NB4 (cell line): Measurements from ENCODE around the gene MBOAT1.

Source experiments
- DNase-seq: peaks from one replicate; pipeline ENCODE4 v3.0.0; 2010; ENCODE audit warnings: low read depth
- H3K4me3 ChIP-seq: one replicate; pipeline ENCODE4 v1.5.1; 2011; ENCODE audit warnings: mild to moderate bottlenecking, low read depth, low read length, moderate library complexity
- MYC ChIP-seq: IDR thresholded peaks from 2 replicates; pipeline ENCODE4 v1.6.1; 2011; ENCODE audit warnings: low read depth, low read length
- POLR2A ChIP-seq: IDR thresholded peaks from 2 replicates; pipeline ENCODE4 v1.6.1; 2011; ENCODE audit warnings: mild to moderate bottlenecking; ENCODE audit not compliant: insufficient read length; ENCODE audit errors: extremely low read depth
- TF ChIP-seq, protein P1 (sequence below): IDR thresholded peaks from one replicate; pipeline ENCODE4 v1.5.1; 2012; ENCODE audit warnings: low read depth, low read length
- TF ChIP-seq, protein P2 (sequence below): IDR thresholded peaks from 2 replicates; pipeline ENCODE4 v1.6.1; 2011; ENCODE audit warnings: low read depth, low read length

Gene MBOAT1

DNA sequence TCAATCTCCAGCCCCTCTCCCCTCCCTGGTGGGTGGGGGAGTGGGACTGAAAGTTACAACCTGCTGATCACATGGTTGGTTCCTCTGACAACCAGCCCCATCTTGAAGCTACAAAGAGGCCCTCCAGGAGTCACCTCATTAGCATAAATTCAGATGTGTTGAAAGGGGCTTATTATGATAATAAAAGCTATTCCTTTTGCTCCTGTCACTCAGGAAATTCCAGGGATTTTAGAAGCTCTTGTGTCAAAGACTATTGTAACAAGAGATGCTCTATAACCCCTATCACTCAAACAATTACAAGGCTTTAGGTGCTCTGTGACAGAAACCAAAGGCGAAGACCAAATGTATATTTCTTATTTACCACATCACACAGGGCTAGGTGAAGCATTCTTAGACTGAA is 30.1 kb upstream of the MBOAT1 start:
- no peak for TF ChIP-seq MYC
- TF ChIP-seq POLR2A: no peak
- TF ChIP-seq, protein P1, sequence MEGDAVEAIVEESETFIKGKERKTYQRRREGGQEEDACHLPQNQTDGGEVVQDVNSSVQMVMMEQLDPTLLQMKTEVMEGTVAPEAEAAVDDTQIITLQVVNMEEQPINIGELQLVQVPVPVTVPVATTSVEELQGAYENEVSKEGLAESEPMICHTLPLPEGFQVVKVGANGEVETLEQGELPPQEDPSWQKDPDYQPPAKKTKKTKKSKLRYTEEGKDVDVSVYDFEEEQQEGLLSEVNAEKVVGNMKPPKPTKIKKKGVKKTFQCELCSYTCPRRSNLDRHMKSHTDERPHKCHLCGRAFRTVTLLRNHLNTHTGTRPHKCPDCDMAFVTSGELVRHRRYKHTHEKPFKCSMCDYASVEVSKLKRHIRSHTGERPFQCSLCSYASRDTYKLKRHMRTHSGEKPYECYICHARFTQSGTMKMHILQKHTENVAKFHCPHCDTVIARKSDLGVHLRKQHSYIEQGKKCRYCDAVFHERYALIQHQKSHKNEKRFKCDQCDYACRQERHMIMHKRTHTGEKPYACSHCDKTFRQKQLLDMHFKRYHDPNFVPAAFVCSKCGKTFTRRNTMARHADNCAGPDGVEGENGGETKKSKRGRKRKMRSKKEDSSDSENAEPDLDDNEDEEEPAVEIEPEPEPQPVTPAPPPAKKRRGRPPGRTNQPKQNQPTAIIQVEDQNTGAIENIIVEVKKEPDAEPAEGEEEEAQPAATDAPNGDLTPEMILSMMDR: no peak
- TF ChIP-seq, protein P2, sequence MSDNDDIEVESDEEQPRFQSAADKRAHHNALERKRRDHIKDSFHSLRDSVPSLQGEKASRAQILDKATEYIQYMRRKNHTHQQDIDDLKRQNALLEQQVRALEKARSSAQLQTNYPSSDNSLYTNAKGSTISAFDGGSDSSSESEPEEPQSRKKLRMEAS: no peak
- H3K4me3 ChIP-seq: no peak overlapping the region
- DNase-seq: no peak

DNA sequence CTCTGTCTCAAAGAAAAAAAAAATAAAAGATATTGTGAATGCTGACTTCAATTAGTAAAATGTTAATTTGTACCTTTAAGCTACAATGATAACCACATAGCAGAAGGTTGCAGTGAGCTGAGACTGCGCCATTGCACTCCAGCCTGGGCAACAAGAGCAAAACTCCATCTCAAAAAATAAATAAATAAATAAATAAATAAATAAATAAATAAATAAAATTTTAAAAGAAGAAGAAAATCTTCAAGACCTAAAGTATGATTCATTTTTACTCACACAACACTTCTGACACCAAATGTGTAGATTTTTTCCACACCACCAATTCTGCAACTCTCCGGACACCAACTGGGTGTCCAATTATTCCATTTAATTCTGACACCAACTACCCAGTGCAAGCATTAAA is 28.8 kb upstream of the MBOAT1 start:
- no peak for TF ChIP-seq POLR2A
- TF ChIP-seq, protein P1: no peak
- TF ChIP-seq, protein P2: no peak
- no peak for TF ChIP-seq MYC
- DNase-seq: no peak
- H3K4me3 ChIP-seq: no peak overlapping the region

DNA sequence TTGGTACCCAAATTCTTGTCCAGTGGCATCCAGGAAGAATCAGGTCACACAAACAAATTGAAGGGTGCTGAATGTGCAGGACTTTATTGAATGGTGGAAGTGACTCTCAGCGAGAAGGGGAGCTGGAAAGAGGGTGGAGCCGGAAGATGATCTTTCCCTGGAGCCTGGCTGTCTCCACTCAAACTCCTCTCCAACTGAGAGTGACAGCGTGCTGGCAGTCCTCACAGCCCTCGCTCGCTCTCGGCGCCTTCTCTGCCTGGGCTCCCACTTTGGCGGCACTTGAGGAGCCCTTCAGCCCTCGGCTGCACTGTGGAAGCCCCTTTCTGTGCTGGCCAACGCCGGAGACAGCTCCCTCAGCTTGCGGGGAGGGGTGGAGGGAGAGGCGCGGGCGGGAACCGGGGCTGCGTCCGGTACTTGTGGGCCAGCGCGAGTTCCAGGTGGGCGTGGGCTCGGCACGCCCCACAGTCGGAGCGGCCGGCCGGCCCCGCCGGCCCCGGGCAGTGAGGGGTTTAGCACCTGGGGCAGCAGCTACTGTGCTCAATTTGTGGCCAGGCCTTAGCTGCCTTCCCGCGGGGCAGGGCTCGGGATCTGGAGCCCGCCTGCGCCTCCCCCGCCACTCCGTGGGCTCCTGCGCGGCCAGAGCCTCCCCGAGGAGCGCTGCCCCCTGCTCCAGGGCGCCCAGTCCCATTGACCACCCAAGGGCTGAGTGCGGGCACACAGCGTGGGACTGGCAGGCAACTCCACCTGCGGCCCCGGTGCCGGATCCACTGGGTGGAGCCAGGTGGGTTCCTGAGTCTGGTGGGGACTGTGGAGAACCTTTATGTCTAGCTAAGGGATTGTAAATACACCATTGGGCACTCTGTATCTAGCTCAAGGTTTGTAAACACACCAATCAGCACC is 26.7 kb upstream of the MBOAT1 start:
- no peak overlapping the region for H3K4me3 ChIP-seq
- TF ChIP-seq, protein P1: no peak
- TF ChIP-seq MYC (no peak), POLR2A (no peak)
- TF ChIP-seq, protein P2: no peak
- no peak for DNase-seq

DNA sequence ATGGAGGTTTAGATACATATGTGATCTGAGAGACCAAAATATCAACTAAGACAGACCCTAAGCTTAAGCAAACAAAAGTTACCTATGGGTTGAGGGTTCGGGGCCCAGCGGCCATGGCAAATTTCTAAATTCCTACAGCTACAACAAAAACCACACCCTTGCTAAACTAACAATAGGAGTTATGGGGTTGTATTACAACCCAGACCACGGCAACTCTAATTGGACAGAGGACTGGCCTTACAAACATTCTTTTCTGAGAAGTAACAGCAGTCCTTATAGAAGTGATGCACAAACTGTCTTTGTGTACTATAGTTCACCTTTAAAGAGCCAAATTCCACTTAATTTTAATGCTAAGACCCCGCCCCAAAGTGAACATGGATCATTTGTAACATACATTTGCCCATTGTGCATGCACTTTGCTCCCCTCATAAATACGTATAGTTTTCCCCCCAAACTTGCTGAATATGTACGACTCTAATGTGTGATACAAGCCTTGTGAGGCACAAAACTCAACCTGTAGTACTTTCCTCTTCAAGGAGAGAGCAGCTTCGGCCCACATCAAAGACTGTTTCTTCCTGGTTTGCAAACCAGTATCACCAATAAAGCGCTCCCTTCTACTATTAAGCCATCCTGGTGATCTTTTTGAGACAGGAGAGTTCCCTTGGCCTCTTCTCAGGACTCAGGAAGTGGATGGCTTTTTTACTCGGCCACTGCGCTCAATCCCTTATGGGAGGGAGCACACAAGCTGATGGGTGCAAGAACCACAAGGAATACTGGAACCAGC is 25.6 kb upstream of the MBOAT1 start:
- TF ChIP-seq, protein P2: no peak
- TF ChIP-seq, protein P1: no peak
- TF ChIP-seq POLR2A (no peak), MYC (no peak)
- no peak for DNase-seq
- H3K4me3 ChIP-seq: no peak overlapping the region

DNA sequence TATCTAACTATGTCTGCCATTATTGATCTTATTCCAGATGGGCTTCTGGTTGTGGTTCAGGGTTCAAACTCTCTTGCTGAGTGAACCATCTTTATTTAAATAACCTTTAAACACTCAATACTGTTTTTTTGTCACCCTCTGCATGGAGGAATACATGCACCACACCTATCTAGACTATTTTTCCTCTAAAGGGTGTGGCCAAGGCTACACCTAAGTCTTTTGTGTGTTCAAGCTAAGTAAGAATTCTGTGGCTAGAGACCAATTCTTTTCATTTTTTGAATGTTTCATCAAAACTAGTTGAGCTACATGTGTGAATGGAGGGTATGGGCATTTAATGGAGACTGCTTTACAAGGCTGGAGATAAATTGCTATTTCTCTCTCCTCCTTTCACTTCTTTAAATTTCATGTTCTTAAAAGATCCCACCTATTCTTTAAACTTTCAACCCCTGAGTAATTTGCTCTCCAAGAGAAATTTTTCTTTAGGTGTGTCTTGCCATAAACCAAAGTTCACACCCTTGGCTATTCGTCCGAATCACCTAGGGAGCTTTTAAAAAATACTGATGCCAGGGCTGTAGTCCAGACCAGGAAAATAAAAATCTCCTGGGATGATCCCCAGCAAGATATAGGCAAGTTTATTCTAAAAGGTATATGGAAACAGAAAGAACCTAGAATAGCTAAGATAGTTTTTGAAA is 24.8 kb upstream of the MBOAT1 start:
- TF ChIP-seq MYC (no peak), POLR2A (no peak)
- TF ChIP-seq, protein P2: no peak
- TF ChIP-seq, protein P1: no peak
- H3K4me3 ChIP-seq: no peak overlapping the region
- no peak for DNase-seq
